Naive thymus-derived CD4-positive, alpha-beta T cell (primary cell): ENCODE data around the gene ECE2. TPM values are rescaled to one million over a fixed set of nuclear protein-coding genes. Genes with fewer than 3 reads are reported as not detected.

Experiments used
- ATAC-seq: fragments of 150-1000 bp; cut with Tn5 transposase; 2 replicates; pipeline ENCODE4 v1.10.0; 2021; ENCODE audit warnings: mild to moderate bottlenecking, moderate library complexity
- CTCF ChIA-PET: fragments of 350-600 bp; sonication (Branson Sonifier 250); formaldehyde crosslinking; loops from one replicate; lab custom pipeline; 2021; ENCODE audit warnings: antibody characterized with exemption; lab: Charles Lee
- POLR2A ChIA-PET: fragments of 350-600 bp; sonication (Branson Sonifier 250); formaldehyde crosslinking; loops from one replicate; lab custom pipeline; 2021; ENCODE audit warnings: antibody characterized with exemption, inconsistent platforms; lab: Charles Lee
- DNase-seq, 9 donors: peaks; one replicate each; pipeline versions ENCODE4 v3.0.0 to v3.0.0-alpha.2; 2020 to 2022; ENCODE audit warnings: mixed read lengths in 1 of 9
- H3K27ac ChIP-seq: one replicate; pipeline ENCODE4 v1.7.0; 2013; ENCODE audit warnings: mild to moderate bottlenecking, low read depth, low read length, moderate library complexity
- H3K27me3 ChIP-seq, 2 donors: one replicate each; pipeline ENCODE4 v1.7.0; 2013; ENCODE audit warnings: low read length in 2 of 2, mild to moderate bottlenecking in 2 of 2, moderate library complexity in 2 of 2; ENCODE audit not compliant: control insufficient read depth in 2 of 2, insufficient read depth in 2 of 2
- H3K36me3 ChIP-seq, 3 experiments: 1 replicate in 2 of 3; 2 replicates in 1 of 3; pipeline ENCODE4 v1.7.0; 2013; ENCODE audit warnings: low read length in 3 of 3, mild to moderate bottlenecking in 3 of 3, moderate library complexity in 1 of 3; ENCODE audit not compliant: insufficient read depth in 3 of 3, control insufficient read depth in 2 of 3
- H3K4me1 ChIP-seq, 2 donors: one replicate each; pipeline ENCODE4 v1.7.0; 2013; ENCODE audit warnings: low read length in 2 of 2, mild to moderate bottlenecking in 2 of 2, moderate library complexity in 1 of 2; ENCODE audit not compliant: control insufficient read depth in 2 of 2, insufficient read depth in 2 of 2
- H3K4me3 ChIP-seq: 2 replicates; pipeline ENCODE4 v1.7.0; 2013; ENCODE audit warnings: mild to moderate bottlenecking, low read length
- H3K9me3 ChIP-seq, 3 experiments: 1 replicate in 2 of 3; 2 replicates in 1 of 3; pipeline ENCODE4 v1.7.0; 2013; ENCODE audit warnings: low read length in 3 of 3; ENCODE audit not compliant: control insufficient read depth in 2 of 3
- H3K27ac Mint-ChIP-seq, 9 donors: one replicate each; pipeline ENCODE4 v1.8.0; 2020 to 2022; ENCODE audit warnings: mixed read lengths in 9 of 9, mild to moderate bottlenecking in 8 of 9, moderate library complexity in 5 of 9, inconsistent platforms in 2 of 9
- H3K27me3 Mint-ChIP-seq, 5 donors: one replicate each; pipeline ENCODE4 v1.8.0; 2021 to 2022; ENCODE audit warnings: mixed read lengths in 5 of 5, mild to moderate bottlenecking in 1 of 5
- H3K36me3 Mint-ChIP-seq, 5 donors: one replicate each; pipeline ENCODE4 v1.8.0; 2020 to 2022; ENCODE audit warnings: mixed read lengths in 5 of 5, mild to moderate bottlenecking in 3 of 5, inconsistent platforms in 1 of 5
- H3K4me1 Mint-ChIP-seq, 7 donors: one replicate each; pipeline ENCODE4 v1.8.0; 2020 to 2022; ENCODE audit warnings: mixed read lengths in 7 of 7, mild to moderate bottlenecking in 3 of 7, inconsistent platforms in 1 of 7
- H3K4me3 Mint-ChIP-seq, 10 donors: one replicate each; pipeline ENCODE4 v1.8.0; 2020 to 2022; ENCODE audit warnings: mild to moderate bottlenecking in 10 of 10, mixed read lengths in 10 of 10, moderate library complexity in 6 of 10, inconsistent platforms in 2 of 10
- H3K9me3 Mint-ChIP-seq, 11 donors: one replicate each; pipeline ENCODE4 v1.8.0; 2020 to 2022; ENCODE audit warnings: mixed read lengths in 11 of 11, mild to moderate bottlenecking in 4 of 11, inconsistent platforms in 1 of 11, moderate library complexity in 1 of 11
- intact Hi-C, 2 donors: fragments of 100-400 bp; cut with micrococcal nuclease; formaldehyde crosslinking; loops; one replicate each; pipeline ENCODE4 v1.15.1; 2023
- polyA plus RNA-seq, 2 donors: library from polyadenylated mRNA; unstranded; fragments of 300-500 nt; fragmentation: Illumina TruSeq; gene quantifications; one replicate each; pipeline ENCODE4 v1.2.3, GENCODE V29; 2021
- total RNA-seq, 6 experiments: library from RNA in 5 of 6; stranded (reverse) in 5 of 6; gene quantifications; 1 replicate in 5 of 6; 2 replicates in 1 of 6; pipeline ENCODE4 v1.2.3 and lab custom pipeline; 2021 to 2026

ECE2 gene
- total and polyA plus RNA-seq, 7 experiments from 2014 or later: not detected

- ATAC-seq (no peak), DNase-seq (no peak)
- H3K4me3 ChIP-seq: no peak overlapping the region
- H3K36me3 ChIP-seq: no peaks in the 10 kb centered on the region
- intact Hi-C loops: no loop called here
- Mint-ChIP-seq H3K9me3 (peaks cover 0 to 4% (median 0%) of the 10 kb centered on the region in 11 donors), H3K36me3 (peaks cover 0 to 15% (median 5%) of the 10 kb centered on the region in 5 donors), H3K27me3 (peaks cover 11 to 28% (median 17%) of the 10 kb centered on the region in 5 donors), H3K27ac (no peak overlapping the region), H3K4me1 (peaks cover 15 to 21% (median 17%) of the 10 kb centered on the region in 7 donors), H3K4me3 (no peak overlapping the region)
- POLR2A ChIA-PET: no interaction called here
- H3K27ac ChIP-seq: no peak overlapping the region
- peaks cover 11 to 14% of the 10 kb centered on the region in 2 donors for H3K4me1 ChIP-seq
- H3K9me3 ChIP-seq: no peaks in the 10 kb centered on the region
- CTCF ChIA-PET: no interaction called here
- peaks cover 0 to 4% of the 10 kb centered on the region in 2 donors for H3K27me3 ChIP-seq
Measured at GRCh38 chr3:184257083-184257915, 18.5 kb upstream of the ECE2 start.

GRCh38 chr3:184258926-184259325 is 16.9 kb upstream of the ECE2 start:
- ATAC-seq (no peak), DNase-seq (no peak)
- Mint-ChIP-seq H3K4me3 (peak overlapping the region in 9 of 10 donors; percentile 0 to 77 (median 57)), H3K4me1 (peaks cover 19 to 27% (median 21%) of the 10 kb centered on the region in 7 donors), H3K9me3 (peaks cover 0 to 4% (median 0%) of the 10 kb centered on the region in 11 donors), H3K36me3 (peaks cover 0 to 15% (median 5%) of the 10 kb centered on the region in 5 donors), H3K27ac (no peak overlapping the region), H3K27me3 (peaks cover 20 to 38% (median 23%) of the 10 kb centered on the region in 5 donors)
- peaks cover 0 to 9% of the 10 kb centered on the region in 2 donors for H3K27me3 ChIP-seq
- intact Hi-C loops: loop anchor here in 1 of 2 donors (1.0 kb wide), 1 partner anchor 19 kb away; no protein-coding TSS in a partner anchor
- H3K9me3 ChIP-seq: no peaks in the 10 kb centered on the region
- no peaks in the 10 kb centered on the region for H3K36me3 ChIP-seq
- H3K4me3 ChIP-seq: no peak overlapping the region
- CTCF ChIA-PET: no interaction called here
- no peak overlapping the region for H3K27ac ChIP-seq
- POLR2A ChIA-PET: no interaction called here
- H3K4me1 ChIP-seq: peaks cover 15 to 20% of the 10 kb centered on the region in 2 donors

GRCh38 chr3:184259396-184259877 is 16.4 kb upstream of the ECE2 start:
- peaks cover 22 to 42% (median 24%) of the 10 kb centered on the region in 5 donors for H3K27me3 Mint-ChIP-seq

GRCh38 chr3:184259878-184260723 is 15.7 kb upstream of the ECE2 start:
- Mint-ChIP-seq H3K27ac (peak overlapping the region in 2 of 9 donors; percentile 3 to 10), H3K36me3 (peaks cover 0 to 15% (median 5%) of the 10 kb centered on the region in 5 donors), H3K27me3 (peaks cover 29 to 49% (median 31%) of the 10 kb centered on the region in 5 donors), H3K9me3 (peaks cover 0 to 4% (median 0%) of the 10 kb centered on the region in 11 donors), H3K4me3 (peak overlapping the region; percentile 76 to 98 (median 82)), H3K4me1 (peaks cover 19 to 27% (median 21%) of the 10 kb centered on the region in 7 donors)
- H3K27ac ChIP-seq: no peak overlapping the region
- peak overlapping the region; percentile 35 for H3K4me3 ChIP-seq
- peaks cover 15 to 20% of the 10 kb centered on the region in 2 donors for H3K4me1 ChIP-seq
- DNase-seq (peak in 8 of 9 donors; percentile 21 to 62 (median 38)), ATAC-seq (peak; percentile 80)
- H3K36me3 ChIP-seq: no peaks in the 10 kb centered on the region
- CTCF ChIA-PET: interaction anchor here (2.2 kb wide), 1 partner anchor 10 kb away, joined by 6 read pairs; the partner anchor contains the start of gene EEF1AKMT4
- H3K9me3 ChIP-seq: no peaks in the 10 kb centered on the region
- H3K27me3 ChIP-seq: peaks cover 0 to 13% of the 10 kb centered on the region in 2 donors
- intact Hi-C loops: loop anchor here (1.0 to 5.0 kb wide), 4 partner anchors 10 to 39 kb away; partner anchors contain the start of genes PSMD2 (in 1 of the 2) and VWA5B2 (in 1 of the 2)
- POLR2A ChIA-PET: no interaction called here

More at GRCh38 chr3:184259396-184259877, 16.4 kb upstream of the ECE2 start:
- Histone ChIP-seq H3K36me3 (no peaks in the 10 kb centered on the region), H3K27ac (no peak overlapping the region), H3K27me3 (peaks cover 0 to 10% of the 10 kb centered on the region in 2 donors), H3K4me1 (peaks cover 15 to 20% of the 10 kb centered on the region in 2 donors), H3K4me3 (no peak overlapping the region), H3K9me3 (no peaks in the 10 kb centered on the region)
- peaks cover 0 to 15% (median 5%) of the 10 kb centered on the region in 5 donors for H3K36me3 Mint-ChIP-seq
- CTCF ChIA-PET: no interaction called here
- ATAC-seq: no peak
- intact Hi-C loops: loop anchor here in 1 of 2 donors (1.0 kb wide), 1 partner anchor 19 kb away; no protein-coding TSS in a partner anchor
- H3K4me1 Mint-ChIP-seq: peaks cover 19 to 27% (median 21%) of the 10 kb centered on the region in 7 donors
- peak overlapping the region; percentile 51 to 77 (median 64) for H3K4me3 Mint-ChIP-seq
- no peak for DNase-seq
- POLR2A ChIA-PET: no interaction called here
- H3K9me3 Mint-ChIP-seq: peaks cover 0 to 4% (median 0%) of the 10 kb centered on the region in 11 donors
- no peak overlapping the region for H3K27ac Mint-ChIP-seq

- H3K9me3 Mint-ChIP-seq: peaks cover 0 to 4% (median 0%) of the 10 kb centered on the region in 11 donors
- H3K27ac Mint-ChIP-seq: peak overlapping the region in 1 of 9 donors; percentile 3
- DNase-seq: no peak
- peaks cover 0 to 15% (median 5%) of the 10 kb centered on the region in 5 donors for H3K36me3 Mint-ChIP-seq
- ChIA-PET POLR2A (no interaction called here), CTCF (interaction anchor here (2.2 kb wide), 1 partner anchor 11 kb away, joined by 6 read pairs; the partner anchor contains the start of gene EEF1AKMT4)
- H3K27me3 ChIP-seq: peaks cover 0 to 18% of the 10 kb centered on the region in 2 donors
- no peaks in the 10 kb centered on the region for H3K9me3 ChIP-seq
- peaks cover 15 to 20% of the 10 kb centered on the region in 2 donors for H3K4me1 ChIP-seq
- no peaks in the 10 kb centered on the region for H3K36me3 ChIP-seq
- intact Hi-C loops: loop anchor here (1.0 to 5.0 kb wide), 4 partner anchors 10 to 38 kb away; partner anchors contain the start of genes PSMD2 (in 1 of the 2) and VWA5B2 (in 1 of the 2)
- H3K4me1 Mint-ChIP-seq: peaks cover 18 to 27% (median 21%) of the 10 kb centered on the region in 7 donors
- no peak overlapping the region for H3K27ac ChIP-seq
- no peak for ATAC-seq
- H3K27me3 Mint-ChIP-seq: peaks cover 32 to 53% (median 34%) of the 10 kb centered on the region in 5 donors
- peak overlapping the region; percentile 35 for H3K4me3 ChIP-seq
- H3K4me3 Mint-ChIP-seq: peak overlapping the region; percentile 76 to 98 (median 82)
Measured at GRCh38 chr3:184260724-184261269, 15.0 kb upstream of the ECE2 start.
